Left lung (tissue), 10 donors: ENCODE measurements around the gene BCL3. TPM values are rescaled to one million over a fixed set of nuclear protein-coding genes. Genes with fewer than 3 reads are reported as not detected.

ENCODE experiments used
- ATAC-seq: fragments of 200-7000 bp; cut with Tn5 transposase; one replicate; pipeline ENCODE4 v1.9.1; 2020; ENCODE audit warnings: moderate library complexity
- DNase-seq, 4 donors: peaks; one replicate each; pipeline ENCODE4 v3.0.0-alpha.2; 2013 to 2020
- H3K27ac ChIP-seq, 2 donors: fragments of 200-600 bp; sonication (generic) in 1 of 2; one replicate each; pipeline versions ENCODE4 v1.5.0 to v1.8.0; 2020 to 2021
- H3K27me3 ChIP-seq, 2 donors: fragments of 200-600 bp; sonication (generic) in 1 of 2; one replicate each; pipeline versions ENCODE4 v1.5.0 to v1.8.0; 2020 to 2021
- H3K36me3 ChIP-seq, 2 donors: fragments of 200-600 bp; sonication (generic) in 1 of 2; one replicate each; pipeline versions ENCODE4 v1.5.0 to v1.8.0; 2020 to 2021
- H3K4me1 ChIP-seq, 2 donors: fragments of 200-600 bp; one replicate each; pipeline ENCODE4 v1.8.0; 2021
- H3K4me3 ChIP-seq, 2 donors: fragments of 200-600 bp; sonication (generic) in 1 of 2; one replicate each; pipeline versions ENCODE4 v1.5.0 to v1.8.0; 2020 to 2021; ENCODE audit warnings: mild to moderate bottlenecking in 1 of 2
- H3K9me3 ChIP-seq, 2 donors: fragments of 200-600 bp; sonication (generic) in 1 of 2; one replicate each; pipeline versions ENCODE4 v1.5.0 to v1.8.0; 2020 to 2021
- CTCF ChIP-seq, 2 donors: fragments of 200-600 bp; sonication (generic) in 1 of 2; IDR thresholded peaks; one replicate each; pipeline versions ENCODE4 v1.5.0 to v1.8.0; 2021; ENCODE audit warnings: antibody characterized with exemption in 2 of 2
- intact Hi-C, 2 donors: fragments of 100-400 bp; cut with DNase I; formaldehyde crosslinking; loops; one replicate each; pipeline versions ENCODE4 v1.11.2 to v1.14.2; 2022
- polyA plus RNA-seq, 6 donors: library from polyadenylated mRNA; unstranded; fragments of 120-200 nt; gene quantifications; one replicate each; pipeline ENCODE4 v1.2.1, GENCODE V29; 2013; ENCODE audit not compliant: insufficient read length in 6 of 6
- total RNA-seq, 2 donors: library from RNA; stranded (reverse); fragmentation: NEBNext Ultra II Directional; extraction: Animal tissue kit (Norgen Biotek cat#: 25700); gene quantifications; one replicate each; pipeline ENCODE4 v1.2.1, GENCODE V29; 2021
- donor health status: DM: no; HTN: yes; CAD: no.
- donor health status: DM: no; HTN: no; CAD: no.

The BCL3 gene
- total and polyA plus RNA-seq, 8 donors: 7.3 to 79.9 (median 13.8) TPM

GRCh38 chr19:44741258-44741731 is 7.2 kb upstream of the BCL3 start:
- intact Hi-C loops: no loop called here
- peak overlapping the region; percentile 88 to 97 for H3K27ac ChIP-seq
- H3K36me3 ChIP-seq: no peaks in the 10 kb centered on the region
- DNase-seq: peak in 1 of 4 donors; percentile 20
- H3K4me1 ChIP-seq: peaks cover 49 to 98% of the 10 kb centered on the region in 2 donors
- peak; percentile 4 for ATAC-seq
- no peak overlapping the region for H3K4me3 ChIP-seq
- TF ChIP-seq CTCF (IDR thresholded peaks at IDR 0.05): no peak
- H3K27me3 ChIP-seq: no peaks in the 10 kb centered on the region
- no peaks in the 10 kb centered on the region for H3K9me3 ChIP-seq

- intact Hi-C loops: no loop called here
- ATAC-seq (peak; percentile 90), DNase-seq (peak; percentile 96 to 98 (median 98))
- Histone ChIP-seq H3K27me3 (no peaks in the 10 kb centered on the region), H3K36me3 (no peaks in the 10 kb centered on the region), H3K9me3 (no peaks in the 10 kb centered on the region), H3K27ac (peak overlapping the region; percentile 88 to 97), H3K4me1 (peaks cover 50 to 98% of the 10 kb centered on the region in 2 donors), H3K4me3 (no peak overlapping the region)
- TF ChIP-seq CTCF (IDR thresholded peaks at IDR 0.05): no peak
Measured at GRCh38 chr19:44741841-44742329, 6.6 kb upstream of the BCL3 start.

GRCh38 chr19:44742330-44743061 is 6.0 kb upstream of the BCL3 start:
- peaks cover 54 to 97% of the 10 kb centered on the region in 2 donors for H3K4me1 ChIP-seq
- ATAC-seq: peak; percentile 3
- H3K27ac ChIP-seq: peak overlapping the region; percentile 88 to 97
- H3K4me3 ChIP-seq: peak overlapping the region in 1 of 2 donors; percentile 4
- DNase-seq: peak in 1 of 4 donors; percentile 60
- TF ChIP-seq CTCF (IDR thresholded peaks at IDR 0.05): no peak
- no peaks in the 10 kb centered on the region for H3K9me3 ChIP-seq
- intact Hi-C loops: no loop called here
- no peaks in the 10 kb centered on the region for H3K27me3 ChIP-seq
- no peaks in the 10 kb centered on the region for H3K36me3 ChIP-seq

- Histone ChIP-seq H3K9me3 (no peaks in the 10 kb centered on the region), H3K36me3 (peaks cover 0 to 5% of the 10 kb centered on the region in 2 donors), H3K27me3 (no peaks in the 10 kb centered on the region), H3K27ac (peak overlapping the region; percentile 58 to 97), H3K4me3 (no peak overlapping the region), H3K4me1 (peaks cover 49 to 78% of the 10 kb centered on the region in 2 donors)
- no peak for TF ChIP-seq CTCF (IDR thresholded peaks at IDR 0.05)
- intact Hi-C loops: no loop called here
- ATAC-seq (no peak), DNase-seq (no peak)
Measured at GRCh38 chr19:44744871-44745332, 3.6 kb upstream of the BCL3 start.

GRCh38 chr19:44745341-44745831 is 3.1 kb upstream of the BCL3 start:
- no peak for TF ChIP-seq CTCF (IDR thresholded peaks at IDR 0.05)
- ATAC-seq (peak; percentile 5), DNase-seq (peak in 2 of 4 donors; percentile 82)
- Histone ChIP-seq H3K9me3 (no peaks in the 10 kb centered on the region), H3K27ac (peak overlapping the region; percentile 58 to 97), H3K36me3 (peaks cover 0 to 10% of the 10 kb centered on the region in 2 donors), H3K27me3 (no peaks in the 10 kb centered on the region), H3K4me3 (no peak overlapping the region), H3K4me1 (peaks cover 52 to 80% of the 10 kb centered on the region in 2 donors)
- intact Hi-C loops: no loop called here
